Choroid plexus epithelial cell (primary cell): ENCODE results near the gene MAU2.
A peak's percentile ranks its signal among the peaks of the same experiment; 100 is the strongest.

Source experiments
- DNase-seq: peaks from one replicate; pipeline ENCODE4 v3.0.0-alpha.2; 2010; ENCODE audit warnings: low read depth
- H3K4me3 ChIP-seq: 2 replicates; pipeline ENCODE4 v1.5.1; 2011; ENCODE audit warnings: low read depth, mild to moderate bottlenecking, control low read depth, low read length, moderate library complexity
- TF ChIP-seq, protein P1 (sequence below): conservative IDR thresholded peaks from 2 replicates; pipeline ENCODE4 v1.5.1; 2011; ENCODE audit warnings: low read depth, mild to moderate bottlenecking, control low read depth, inconsistent platforms, low read length, moderate library complexity

Gene MAU2

DNA sequence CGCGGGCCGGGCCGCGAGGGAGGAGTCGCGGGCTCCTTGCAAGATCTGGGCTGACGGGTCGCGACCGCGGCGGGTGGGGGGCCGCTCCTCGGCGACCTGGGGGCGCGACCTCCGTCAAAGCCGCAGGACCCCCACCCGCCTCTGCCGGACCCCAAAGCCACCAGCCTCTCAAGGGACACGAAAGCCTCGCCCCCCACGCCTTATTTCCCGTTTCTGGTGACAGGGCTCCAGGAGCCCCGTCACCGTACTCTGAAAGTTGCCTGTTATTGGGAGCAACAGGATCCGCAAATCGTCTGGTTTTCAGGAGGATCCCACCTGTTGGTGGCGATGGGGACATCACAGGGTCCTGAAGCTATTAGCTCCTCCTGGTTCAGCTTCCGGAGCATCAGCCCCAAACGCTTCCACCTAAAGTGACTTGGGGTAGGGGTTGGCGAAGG is 530 bp downstream of the MAU2 start:
- DNase-seq: peak; percentile 27
- H3K4me3 ChIP-seq: peak overlapping the region; percentile 97
- TF ChIP-seq, protein P1, sequence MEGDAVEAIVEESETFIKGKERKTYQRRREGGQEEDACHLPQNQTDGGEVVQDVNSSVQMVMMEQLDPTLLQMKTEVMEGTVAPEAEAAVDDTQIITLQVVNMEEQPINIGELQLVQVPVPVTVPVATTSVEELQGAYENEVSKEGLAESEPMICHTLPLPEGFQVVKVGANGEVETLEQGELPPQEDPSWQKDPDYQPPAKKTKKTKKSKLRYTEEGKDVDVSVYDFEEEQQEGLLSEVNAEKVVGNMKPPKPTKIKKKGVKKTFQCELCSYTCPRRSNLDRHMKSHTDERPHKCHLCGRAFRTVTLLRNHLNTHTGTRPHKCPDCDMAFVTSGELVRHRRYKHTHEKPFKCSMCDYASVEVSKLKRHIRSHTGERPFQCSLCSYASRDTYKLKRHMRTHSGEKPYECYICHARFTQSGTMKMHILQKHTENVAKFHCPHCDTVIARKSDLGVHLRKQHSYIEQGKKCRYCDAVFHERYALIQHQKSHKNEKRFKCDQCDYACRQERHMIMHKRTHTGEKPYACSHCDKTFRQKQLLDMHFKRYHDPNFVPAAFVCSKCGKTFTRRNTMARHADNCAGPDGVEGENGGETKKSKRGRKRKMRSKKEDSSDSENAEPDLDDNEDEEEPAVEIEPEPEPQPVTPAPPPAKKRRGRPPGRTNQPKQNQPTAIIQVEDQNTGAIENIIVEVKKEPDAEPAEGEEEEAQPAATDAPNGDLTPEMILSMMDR: no peak

DNA sequence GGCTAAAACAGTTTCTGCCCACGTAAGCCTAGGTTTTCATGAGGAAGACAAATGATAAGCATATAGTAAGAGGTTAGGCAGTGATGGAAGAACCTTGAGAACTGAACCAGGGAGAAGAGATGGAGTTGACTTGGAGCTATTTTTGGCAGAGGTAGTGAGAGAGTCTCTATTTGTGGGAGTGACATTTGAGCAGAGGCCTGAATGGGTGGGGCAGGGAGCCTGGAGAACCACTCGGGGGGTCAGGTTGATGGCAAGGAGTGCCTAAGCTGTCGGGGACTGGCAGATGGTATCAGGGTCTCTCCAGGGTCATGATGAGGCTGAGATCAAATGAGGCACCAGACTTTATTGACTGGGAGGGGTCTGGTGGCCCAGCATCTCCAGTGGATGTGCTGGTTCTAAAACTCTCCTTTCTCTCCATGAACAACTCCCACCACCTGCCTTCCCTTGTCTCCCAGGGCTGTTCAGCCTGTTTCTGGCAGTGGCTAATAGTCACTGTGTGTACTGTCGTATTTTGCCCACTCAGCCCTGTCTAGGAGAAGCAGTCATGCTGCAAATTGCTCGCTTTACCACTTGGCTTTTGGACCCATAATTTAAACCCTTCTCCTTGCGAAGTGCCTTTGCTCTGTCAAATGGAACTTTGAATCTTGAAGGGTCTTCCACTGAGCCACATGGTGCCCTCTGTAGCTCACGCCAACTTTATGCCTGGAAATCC is 3.6 kb downstream of the MAU2 start:
- TF ChIP-seq, protein P1: no peak
- DNase-seq: no peak
- no peak overlapping the region for H3K4me3 ChIP-seq

DNA sequence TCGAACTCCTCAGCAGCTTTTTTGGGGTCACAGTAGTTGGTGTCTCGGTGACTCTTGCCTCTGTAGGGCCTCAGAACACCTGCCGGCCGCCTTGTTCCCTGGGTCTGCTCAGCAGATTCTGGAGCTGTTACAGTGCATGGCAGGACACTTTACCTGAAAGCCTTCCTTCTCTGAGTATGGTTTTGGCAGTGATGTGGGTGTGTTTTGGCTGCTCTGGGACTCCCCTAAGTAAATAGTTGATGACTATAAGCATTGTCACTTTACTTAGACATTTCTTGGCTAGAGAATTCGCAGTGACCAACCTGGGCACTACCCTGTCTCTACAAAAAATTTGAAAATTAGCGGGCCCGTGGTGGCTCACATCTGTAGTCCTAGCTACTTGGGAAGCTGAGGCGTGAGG is 7.0 kb downstream of the MAU2 start:
- TF ChIP-seq, protein P1: no peak
- no peak overlapping the region for H3K4me3 ChIP-seq
- DNase-seq: no peak

DNA sequence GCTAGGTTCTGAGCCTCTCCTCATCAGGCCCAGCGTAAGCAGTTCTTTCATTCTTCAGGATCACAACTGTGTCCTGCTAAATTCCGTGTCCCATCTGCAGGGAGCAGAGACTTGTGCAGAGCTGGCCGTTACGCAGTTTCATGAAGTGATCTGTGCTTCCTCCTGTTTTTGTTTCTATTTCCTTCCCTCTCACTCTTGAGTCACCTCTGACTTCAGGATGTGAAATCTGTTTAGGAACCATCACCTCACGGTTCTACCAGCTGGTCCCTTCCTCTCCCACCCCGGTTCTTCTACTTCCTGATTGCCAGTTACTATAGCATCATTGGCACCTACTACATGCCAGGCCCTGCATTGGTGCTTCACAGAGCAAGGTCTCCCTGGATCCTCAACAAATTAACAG is 8.5 kb downstream of the MAU2 start:
- TF ChIP-seq, protein P1: no peak
- DNase-seq: no peak
- no peak overlapping the region for H3K4me3 ChIP-seq

DNA sequence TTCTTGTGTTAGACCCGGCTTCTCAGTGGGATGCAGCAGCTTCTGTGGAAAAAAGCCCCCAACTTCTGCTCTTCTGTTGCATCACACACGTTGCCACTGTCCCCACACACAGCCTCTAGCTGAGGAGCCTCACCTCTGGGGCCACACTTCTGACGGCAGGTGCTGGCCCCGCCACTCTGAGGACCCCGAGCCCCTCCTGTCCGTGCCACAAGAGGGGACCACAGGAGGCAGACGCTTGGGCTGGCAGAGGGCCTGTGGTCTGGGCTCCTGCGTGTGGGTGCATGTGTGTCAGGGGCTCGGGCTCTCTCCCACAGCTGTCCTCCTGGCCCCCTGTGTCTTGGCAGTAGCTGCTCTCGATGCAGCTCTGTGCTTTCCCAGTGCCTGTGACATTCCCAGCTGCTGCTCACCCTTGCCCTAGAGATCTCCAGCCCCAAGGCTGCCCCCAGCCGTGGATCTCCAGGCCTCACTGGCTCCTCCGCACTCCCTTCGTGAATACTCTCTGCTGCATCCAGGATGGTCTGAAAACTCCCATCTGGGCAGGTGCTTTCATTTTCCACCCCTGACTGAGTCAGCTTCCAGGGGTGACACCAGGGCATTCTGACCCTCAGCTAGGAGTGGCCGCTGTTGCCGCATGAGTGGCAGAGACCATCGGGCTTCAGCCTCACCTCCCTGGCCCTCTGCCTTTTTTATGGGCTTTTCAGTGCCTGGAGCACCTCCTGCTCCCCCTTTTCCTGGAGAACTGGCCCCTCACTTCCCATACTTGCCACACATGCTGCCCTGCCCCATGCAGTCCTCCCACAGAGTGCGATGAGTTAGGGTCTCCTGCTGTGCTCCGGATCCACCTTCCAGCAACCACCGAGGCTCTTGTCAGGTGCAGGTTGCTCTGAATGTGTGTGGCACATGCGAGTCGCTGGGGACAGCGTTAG is 13.7 kb downstream of the MAU2 start:
- no peak for DNase-seq
- no peak overlapping the region for H3K4me3 ChIP-seq
- TF ChIP-seq, protein P1: no peak

DNA sequence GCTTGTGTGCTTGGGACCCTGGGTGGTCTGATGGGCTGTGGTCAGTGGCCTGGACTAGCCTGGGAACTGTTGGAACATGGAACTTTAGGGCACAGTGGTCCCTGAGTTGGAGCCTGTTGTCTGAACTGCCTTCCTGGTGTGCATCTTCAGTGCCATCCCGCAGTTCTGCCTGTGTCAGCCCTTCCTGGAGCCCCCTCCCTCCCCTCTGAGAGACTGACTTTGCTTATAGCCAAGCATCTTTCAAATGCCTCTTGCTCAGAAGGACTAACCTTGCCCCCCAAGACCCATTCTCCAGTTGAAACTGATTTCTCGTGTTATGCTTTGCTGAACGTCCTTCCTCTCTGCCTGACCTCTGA is 14.3 kb downstream of the MAU2 start:
- no peak for DNase-seq
- no peak overlapping the region for H3K4me3 ChIP-seq
- TF ChIP-seq, protein P1: no peak
